ENCODE results near the gene MNT.

MNT gene

GRCh38 chr17:2380226-2380922 is 20.5 kb downstream of the MNT start:
- no peak for DNase-seq

GRCh38 chr17:2379489-2380225 is 21.2 kb downstream of the MNT start:
- no peak for DNase-seq

GRCh38 chr17:2378905-2379304 is 22.0 kb downstream of the MNT start:
- DNase-seq, result no peak

GRCh38 chr17:2377659-2378058 is 23.2 kb downstream of the MNT start:
- no peak for DNase-seq

- DNase-seq, result peak in 1 of 3 experiments; percentile 2
Measured at GRCh38 chr17:2376107-2376506, 24.8 kb downstream of the MNT start.

GRCh38 chr17:2375406-2375805 is 25.5 kb downstream of the MNT start:
- DNase-seq, result no peak

GRCh38 chr17:2374549-2375285 is 26.1 kb downstream of the MNT start:
- peak in 1 of 3 experiments; percentile 4 for DNase-seq

- no peak for DNase-seq
Measured at GRCh38 chr17:2373179-2373578, 27.7 kb downstream of the MNT start.

- no peak for DNase-seq
Measured at GRCh38 chr17:2372681-2373080, 28.2 kb downstream of the MNT start.

GRCh38 chr17:2372180-2372579 is 28.7 kb downstream of the MNT start:
- DNase-seq, result no peak

- DNase-seq, result no peak
Measured at GRCh38 chr17:2371183-2372130, 29.4 kb downstream of the MNT start.

GRCh38 chr17:2370211-2370589 is 30.7 kb downstream of the MNT start:
- no peak for DNase-seq

- peak in 1 of 3 experiments; percentile 1 for DNase-seq
Measured at GRCh38 chr17:2369551-2370210, 31.2 kb downstream of the MNT start.

GRCh38 chr17:2369039-2369438 is 31.8 kb downstream of the MNT start:
- no peak for DNase-seq

GRCh38 chr17:2368359-2368758 is 32.5 kb downstream of the MNT start:
- no peak for DNase-seq

- DNase-seq, result no peak
Measured at GRCh38 chr17:2366747-2367494, 33.9 kb downstream of the MNT start.

GRCh38 chr17:2365132-2365531 is 35.7 kb downstream of the MNT start:
- DNase-seq, result no peak

GRCh38 chr17:2364763-2365116 is 36.1 kb downstream of the MNT start:
- no peak for DNase-seq

GRCh38 chr17:2363851-2364762 is 36.8 kb downstream of the MNT start:
- DNase-seq, result no peak

GRCh38 chr17:2363318-2363717 is 37.5 kb downstream of the MNT start:
- no peak for DNase-seq
